Dendritic cell treated with granulocyte-macrophage colony-stimulating factor and Interleukin-4, amounts not matched to agents 40 ng/mL and 50 ng/mL, for 4 days (primary cell): ENCODE results near the gene CD58.
A peak's percentile ranks its signal among the peaks of the same experiment; 100 is the strongest.
"Not testable (repeated sequence)": the region's sequence is repeated elsewhere in the genome, so short reads cannot be mapped to it uniquely, and the experiment has no call there.

ENCODE experiments used
- H3K27ac Mint-ChIP-seq: one replicate; pipeline ENCODE4 v1.8.0; 2022; ENCODE audit warnings: mild to moderate bottlenecking, mixed read lengths
- H3K27me3 Mint-ChIP-seq: one replicate; pipeline ENCODE4 v1.8.0; 2022; ENCODE audit warnings: mild to moderate bottlenecking, mixed read lengths
- H3K36me3 Mint-ChIP-seq: one replicate; pipeline ENCODE4 v1.8.0; 2022; ENCODE audit warnings: low read depth, mixed read lengths
- H3K4me1 Mint-ChIP-seq: one replicate; pipeline ENCODE4 v1.8.0; 2022; ENCODE audit warnings: low read depth, mixed read lengths
- H3K4me3 Mint-ChIP-seq: one replicate; pipeline ENCODE4 v1.8.0; 2022; ENCODE audit warnings: mild to moderate bottlenecking, moderate library complexity, mixed read lengths
- H3K9me3 Mint-ChIP-seq: one replicate; pipeline ENCODE4 v1.8.0; 2022; ENCODE audit warnings: mixed read lengths
- intact Hi-C: fragments of 100-400 bp; cut with micrococcal nuclease; formaldehyde crosslinking; loops from one replicate; pipeline ENCODE4 v1.15.0; 2022

Gene CD58

GRCh38 chr1:116569776-116570357, 959 bp downstream of the CD58 start:
- peaks cover 1% of the 10 kb centered on the region for H3K9me3 Mint-ChIP-seq
- intact Hi-C loops = loop anchor here (2.0 to 5.0 kb wide), 5 partner anchors 33 to 487 kb away; partner anchors contain the start of gene IGSF3
- peaks cover 81% of the 10 kb centered on the region for H3K4me1 Mint-ChIP-seq
- H3K27me3 Mint-ChIP-seq = no peaks in the 10 kb centered on the region
- H3K36me3 Mint-ChIP-seq = peaks cover 49% of the 10 kb centered on the region
- peak overlapping the region; percentile 95 for H3K27ac Mint-ChIP-seq
- peak overlapping the region; percentile 79 for H3K4me3 Mint-ChIP-seq

GRCh38 chr1:116569381-116569670, 1.5 kb downstream of the CD58 start:
- peak overlapping the region; percentile 79 for H3K4me3 Mint-ChIP-seq
- no peaks in the 10 kb centered on the region for H3K27me3 Mint-ChIP-seq
- H3K36me3 Mint-ChIP-seq = peaks cover 54% of the 10 kb centered on the region
- H3K4me1 Mint-ChIP-seq = peaks cover 81% of the 10 kb centered on the region
- intact Hi-C loops = no loop called here
- H3K9me3 Mint-ChIP-seq = peaks cover 7% of the 10 kb centered on the region
- H3K27ac Mint-ChIP-seq = peak overlapping the region; percentile 95

- intact Hi-C loops = no loop called here
- peaks cover 59% of the 10 kb centered on the region for H3K36me3 Mint-ChIP-seq
These were observed 2.0 kb downstream of the CD58 start for GRCh38 chr1:116568662-116569380.

GRCh38 chr1:116567790-116568661, 2.8 kb downstream of the CD58 start:
- peaks cover 20% of the 10 kb centered on the region for H3K9me3 Mint-ChIP-seq
- H3K27ac Mint-ChIP-seq = peak overlapping the region; percentile 24
- intact Hi-C loops = no loop called here
- peaks cover 79% of the 10 kb centered on the region for H3K4me1 Mint-ChIP-seq
- H3K4me3 Mint-ChIP-seq = peak overlapping the region; percentile 79
- no peaks in the 10 kb centered on the region for H3K27me3 Mint-ChIP-seq
- peaks cover 67% of the 10 kb centered on the region for H3K36me3 Mint-ChIP-seq

More at GRCh38 chr1:116568662-116569380, 2.0 kb downstream of the CD58 start:
- Mint-ChIP-seq H3K9me3 (peaks cover 12% of the 10 kb centered on the region), H3K4me3 (peak overlapping the region; percentile 79), H3K27me3 (no peaks in the 10 kb centered on the region), H3K27ac (peak overlapping the region; percentile 95), H3K4me1 (peaks cover 81% of the 10 kb centered on the region)

GRCh38 chr1:116565222-116565621, 5.6 kb downstream of the CD58 start:
- H3K27me3 Mint-ChIP-seq = no peaks in the 10 kb centered on the region
- peaks cover 75% of the 10 kb centered on the region for H3K36me3 Mint-ChIP-seq
- H3K27ac Mint-ChIP-seq = peak overlapping the region; percentile 37
- no peak overlapping the region for H3K4me3 Mint-ChIP-seq
- H3K9me3 Mint-ChIP-seq = peaks cover 29% of the 10 kb centered on the region
- intact Hi-C loops = no loop called here
- H3K4me1 Mint-ChIP-seq = peaks cover 91% of the 10 kb centered on the region

- Mint-ChIP-seq H3K4me3 (no peak overlapping the region), H3K27me3 (no peaks in the 10 kb centered on the region), H3K36me3 (peaks cover 69% of the 10 kb centered on the region), H3K4me1 (peaks cover 92% of the 10 kb centered on the region), H3K9me3 (peaks cover 29% of the 10 kb centered on the region), H3K27ac (no peak overlapping the region)
- intact Hi-C loops = no loop called here
These were observed 6.4 kb downstream of the CD58 start for GRCh38 chr1:116564426-116564825.

GRCh38 chr1:116562465-116562864, 8.4 kb downstream of the CD58 start:
- Mint-ChIP-seq H3K36me3 (peaks cover 62% of the 10 kb centered on the region), H3K27ac (peak overlapping the region; percentile 40), H3K4me1 (peaks cover 93% of the 10 kb centered on the region), H3K9me3 (peaks cover 29% of the 10 kb centered on the region)
- H3K4me3 Mint-ChIP-seq, H3K27me3 Mint-ChIP-seq, intact Hi-C loops: not testable (repeated sequence)

GRCh38 chr1:116561563-116561962, 9.3 kb downstream of the CD58 start:
- Mint-ChIP-seq H3K4me1 (peaks cover 93% of the 10 kb centered on the region), H3K27me3 (no peaks in the 10 kb centered on the region), H3K36me3 (peaks cover 59% of the 10 kb centered on the region), H3K9me3 (peaks cover 29% of the 10 kb centered on the region), H3K4me3 (no peak overlapping the region), H3K27ac (no peak overlapping the region)
- intact Hi-C loops = no loop called here

- no peak overlapping the region for H3K4me3 Mint-ChIP-seq
- intact Hi-C loops = no loop called here
- peaks cover 92% of the 10 kb centered on the region for H3K4me1 Mint-ChIP-seq
- peaks cover 52% of the 10 kb centered on the region for H3K36me3 Mint-ChIP-seq
- peaks cover 29% of the 10 kb centered on the region for H3K9me3 Mint-ChIP-seq
- H3K27ac Mint-ChIP-seq = peak overlapping the region; percentile 10
- H3K27me3 Mint-ChIP-seq = no peaks in the 10 kb centered on the region
These were observed 9.9 kb downstream of the CD58 start for GRCh38 chr1:116560704-116561490.

GRCh38 chr1:116559304-116559761, 11.5 kb downstream of the CD58 start:
- intact Hi-C loops = no loop called here
- no peaks in the 10 kb centered on the region for H3K27me3 Mint-ChIP-seq
- H3K4me1 Mint-ChIP-seq = peaks cover 90% of the 10 kb centered on the region
- H3K4me3 Mint-ChIP-seq = no peak overlapping the region
- peaks cover 46% of the 10 kb centered on the region for H3K36me3 Mint-ChIP-seq
- H3K27ac Mint-ChIP-seq = peak overlapping the region; percentile 68
- H3K9me3 Mint-ChIP-seq = peaks cover 22% of the 10 kb centered on the region

- Mint-ChIP-seq H3K4me3 (no peak overlapping the region), H3K27ac (peak overlapping the region; percentile 68), H3K9me3 (peaks cover 14% of the 10 kb centered on the region), H3K27me3 (no peaks in the 10 kb centered on the region), H3K4me1 (peaks cover 90% of the 10 kb centered on the region), H3K36me3 (peaks cover 41% of the 10 kb centered on the region)
- intact Hi-C loops = no loop called here
These were observed 12.3 kb downstream of the CD58 start for GRCh38 chr1:116558571-116558970.

- Mint-ChIP-seq H3K4me3 (no peak overlapping the region), H3K36me3 (peaks cover 40% of the 10 kb centered on the region), H3K27ac (peak overlapping the region; percentile 79), H3K4me1 (peaks cover 90% of the 10 kb centered on the region), H3K27me3 (no peaks in the 10 kb centered on the region), H3K9me3 (peaks cover 10% of the 10 kb centered on the region)
- intact Hi-C loops = no loop called here
These were observed 12.7 kb downstream of the CD58 start for GRCh38 chr1:116558140-116558549.

GRCh38 chr1:116557323-116557878, 13.4 kb downstream of the CD58 start:
- H3K36me3 Mint-ChIP-seq = peaks cover 32% of the 10 kb centered on the region
- no peaks in the 10 kb centered on the region for H3K27me3 Mint-ChIP-seq
- H3K9me3 Mint-ChIP-seq = peaks cover 2% of the 10 kb centered on the region
- peak overlapping the region; percentile 79 for H3K27ac Mint-ChIP-seq
- intact Hi-C loops = no loop called here
- H3K4me3 Mint-ChIP-seq = peak overlapping the region; percentile 54
- peaks cover 86% of the 10 kb centered on the region for H3K4me1 Mint-ChIP-seq
